HG02981 (cell line): ENCODE results near the gene EPHA10.
"Not testable (repeated sequence)": the region's sequence is repeated elsewhere in the genome, so short reads cannot be mapped to it uniquely, and the experiment has no call there.

Experiments
- ATAC-seq: cut with Tn5 transposase; IDR thresholded peaks from one replicate; pipeline ENCODE4 v1.9.1; 2021; ENCODE audit warnings: mild to moderate bottlenecking, moderate library complexity; ENCODE audit not compliant: unreplicated experiment

EPHA10 gene

GRCh38 chr1:37718901-37719571 lies 45.9 kb downstream of the EPHA10 start:
- no peak for ATAC-seq

GRCh38 chr1:37718181-37718900 lies 46.6 kb downstream of the EPHA10 start:
- no peak for ATAC-seq

- ATAC-seq: no peak
Observed at GRCh38 chr1:37717631-37718030, 47.3 kb downstream of the EPHA10 start.

GRCh38 chr1:37716321-37716720 lies 48.6 kb downstream of the EPHA10 start:
- no peak for ATAC-seq

- no peak for ATAC-seq
Observed at GRCh38 chr1:37714689-37715088, 50.2 kb downstream of the EPHA10 start.

DNA sequence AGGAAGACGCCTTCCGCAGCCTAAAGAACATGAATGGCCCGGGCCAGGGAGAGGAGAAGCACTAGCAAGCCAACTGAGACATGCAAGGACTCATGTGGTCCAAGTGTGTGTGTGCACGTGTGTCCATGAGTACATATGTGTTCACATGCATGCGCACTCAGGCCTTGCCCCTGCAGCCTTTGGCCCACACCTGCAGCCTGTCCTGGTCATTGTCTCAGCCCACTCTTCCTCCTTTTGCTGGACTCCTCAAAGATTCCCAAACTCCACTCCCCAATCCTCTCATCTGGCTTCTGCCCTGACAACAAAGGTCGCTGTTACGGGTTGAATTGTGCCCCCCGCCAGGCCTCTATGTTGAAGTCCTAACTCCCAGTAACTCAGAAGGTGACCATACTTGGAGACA lies 50.7 kb downstream of the EPHA10 start:
- ATAC-seq: no peak

GRCh38 chr1:37708471-37708870 lies 56.4 kb downstream of the EPHA10 start:
- no peak for ATAC-seq

DNA sequence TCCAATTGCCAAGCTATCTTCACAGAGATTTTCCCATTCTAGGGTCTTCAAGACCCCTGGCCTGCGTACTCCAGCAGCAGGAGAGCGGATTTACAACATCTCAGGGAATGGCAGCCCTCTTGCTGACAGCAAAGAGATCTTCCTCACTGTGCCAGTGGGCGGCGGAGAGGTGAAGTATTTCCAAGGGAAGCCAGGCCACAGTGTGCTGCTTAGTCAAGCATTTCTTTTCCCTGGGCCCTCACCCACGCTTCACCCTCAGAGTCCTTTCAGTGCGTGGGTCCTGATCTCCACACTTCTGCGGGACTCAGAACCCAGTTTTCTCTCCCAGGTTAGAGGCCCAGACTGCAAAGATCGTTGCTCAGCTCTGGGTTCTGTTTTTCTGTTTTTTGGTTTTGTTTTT lies 59.5 kb downstream of the EPHA10 start:
- no peak for ATAC-seq

- no peak for ATAC-seq
Observed at GRCh38 chr1:37704966-37705365, 60.0 kb downstream of the EPHA10 start.

DNA sequence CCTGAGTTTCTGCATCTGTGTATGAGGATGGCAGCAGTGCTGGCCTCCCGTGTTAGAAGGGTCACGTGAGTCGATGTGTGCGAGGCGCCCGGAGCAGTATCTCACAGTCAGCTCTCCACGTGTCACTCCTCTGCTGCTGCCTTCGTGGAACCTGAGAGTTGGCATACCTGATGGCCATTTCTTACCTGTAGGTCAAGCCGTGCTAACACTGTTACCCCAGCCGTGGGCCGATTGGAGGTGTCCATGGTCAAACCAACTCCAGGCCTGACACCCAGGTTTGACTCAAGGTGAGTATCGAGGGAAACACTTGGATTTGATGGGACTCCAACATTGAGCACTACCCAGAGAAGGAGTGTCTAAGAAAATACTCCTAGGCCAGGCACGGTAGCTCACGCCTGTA lies 61.9 kb downstream of the EPHA10 start:
- no peak for ATAC-seq

- ATAC-seq: no peak
Observed at GRCh38 chr1:37701051-37701450, 63.9 kb downstream of the EPHA10 start.

DNA sequence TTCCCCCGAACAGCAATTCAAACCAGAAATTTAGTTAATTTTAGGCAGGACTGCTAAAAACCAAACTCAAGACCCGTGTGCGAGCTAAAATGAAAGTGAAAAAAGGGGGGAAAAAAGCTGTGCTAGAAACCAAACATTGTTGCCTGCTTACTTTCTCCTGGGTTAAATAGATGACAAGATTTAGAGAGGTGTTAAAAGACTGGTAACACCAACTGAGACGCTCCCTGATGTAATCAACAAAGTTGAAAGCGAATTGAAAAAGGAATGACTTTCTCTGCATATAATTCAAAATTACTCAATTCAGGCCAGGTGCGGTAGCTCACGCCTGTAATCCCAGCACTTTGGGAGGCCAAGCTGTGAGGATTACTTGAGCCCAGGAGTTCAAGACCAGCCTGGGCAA lies 65.8 kb downstream of the EPHA10 start:
- ATAC-seq: no peak

DNA sequence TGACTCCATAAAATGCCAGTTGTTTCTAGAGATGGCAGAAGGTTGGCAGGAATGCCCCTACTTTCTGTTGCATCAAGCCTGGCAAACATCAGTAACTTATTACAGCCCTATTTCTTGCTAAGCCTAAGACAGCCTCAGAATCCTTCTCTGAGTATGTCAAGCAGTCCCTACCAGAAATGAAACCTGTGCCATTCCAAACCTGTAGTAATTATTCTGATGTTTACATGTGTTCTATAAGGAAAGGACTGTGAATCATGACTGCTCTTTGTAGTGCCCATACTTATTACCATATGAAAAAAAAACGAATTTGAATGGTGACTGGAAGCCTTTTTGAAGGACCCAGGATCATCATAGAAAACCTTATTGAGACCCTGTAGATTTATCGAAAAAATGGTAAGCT lies 67.2 kb downstream of the EPHA10 start:
- ATAC-seq: no peak

GRCh38 chr1:37697090-37697489 lies 67.8 kb downstream of the EPHA10 start:
- ATAC-seq: no peak

GRCh38 chr1:37692834-37693175 lies 72.1 kb downstream of the EPHA10 start:
- no peak for ATAC-seq

DNA sequence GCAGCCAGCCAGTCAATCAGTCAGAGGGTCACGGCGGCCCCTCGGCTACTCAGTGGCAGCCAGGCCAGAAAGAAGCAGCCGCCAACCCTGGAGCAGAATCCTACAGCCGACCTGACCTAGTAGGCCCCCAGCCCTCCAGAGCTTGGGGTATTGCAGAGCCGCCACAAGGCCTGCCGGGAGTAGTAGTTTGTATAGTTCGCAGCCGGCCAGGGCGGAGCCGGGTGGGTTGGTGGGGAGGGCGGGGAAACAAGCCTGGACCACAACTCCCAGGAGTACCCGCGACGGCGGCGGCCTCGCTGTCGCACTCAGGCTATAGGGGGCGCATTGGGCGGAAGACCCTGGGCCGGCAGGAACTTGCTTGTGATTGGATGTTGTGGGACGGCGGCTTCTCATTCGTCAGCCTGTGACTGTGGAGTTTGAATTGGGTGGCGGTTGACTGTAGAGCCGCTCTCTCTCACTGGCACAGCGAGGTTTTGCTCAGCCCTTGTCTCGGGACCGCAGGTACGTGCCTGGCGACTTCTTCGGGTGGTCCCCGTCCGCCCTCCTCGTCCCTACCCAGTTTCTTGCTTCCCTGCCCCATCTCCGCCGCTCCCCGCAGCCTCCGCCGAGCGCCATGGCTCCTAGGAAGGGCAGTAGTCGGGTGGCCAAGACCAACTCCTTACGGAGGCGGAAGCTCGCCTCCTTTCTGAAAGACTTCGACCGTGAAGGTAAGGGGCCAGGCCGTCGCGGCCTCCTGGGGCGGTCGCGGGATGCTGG lies 72.7 kb downstream of the EPHA10 start, which contains the start of gene CDCA8:
Gene CDCA8 (plus strand): TSS at position 439 of the 756 bp plus-strand sequence. CDS start 175 bp downstream, at position 614.
- peak; percentile 78 for ATAC-seq

DNA sequence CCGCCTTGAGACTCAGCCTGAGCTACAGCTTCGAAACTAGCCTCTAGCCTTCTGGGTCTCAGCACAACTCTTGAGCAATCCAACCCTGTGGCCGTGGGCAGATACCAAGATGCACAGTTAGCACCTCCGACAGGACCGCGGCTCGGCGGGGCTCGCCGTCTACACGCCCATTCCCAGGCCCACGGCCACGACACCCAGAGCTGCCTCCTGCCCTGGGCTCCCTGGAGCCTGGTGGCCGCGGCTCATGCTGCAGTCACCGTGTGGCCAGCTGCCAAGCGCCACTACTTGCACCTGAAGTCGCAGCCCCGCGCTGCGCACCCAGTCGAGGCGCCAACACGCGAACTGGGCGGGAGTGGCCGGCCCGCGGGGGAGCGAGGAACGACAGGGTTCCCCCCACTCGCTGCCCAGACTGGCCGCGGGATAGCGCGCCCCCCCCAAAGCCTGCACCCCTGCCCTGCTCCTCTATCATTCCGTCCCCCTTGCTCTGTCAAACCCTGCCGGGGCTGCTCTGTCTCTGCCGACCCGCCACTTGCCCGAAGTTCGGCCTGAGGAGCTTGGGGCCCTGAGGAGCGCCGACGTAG lies 73.3 kb downstream of the EPHA10 start:
- ATAC-seq: no peak

DNA sequence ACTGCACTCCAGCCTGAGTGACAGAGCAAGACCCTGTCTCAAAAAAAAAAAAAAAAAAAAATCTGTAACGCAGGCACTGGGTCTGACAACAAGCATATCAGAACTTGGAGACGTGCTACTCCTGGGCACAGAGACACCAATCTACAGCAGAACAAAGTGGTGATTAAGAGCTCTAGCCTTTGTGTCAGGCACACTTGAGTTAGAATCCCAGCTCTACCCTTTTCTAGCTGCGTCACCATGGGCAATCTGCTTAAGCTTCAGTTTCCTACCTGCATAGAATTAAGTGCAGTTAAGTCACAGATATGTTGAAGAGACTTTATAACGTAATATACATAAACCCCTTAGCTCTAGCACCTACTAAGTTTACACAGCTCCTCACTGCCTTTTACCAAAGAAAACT lies 76.0 kb downstream of the EPHA10 start:
- no peak for ATAC-seq

DNA sequence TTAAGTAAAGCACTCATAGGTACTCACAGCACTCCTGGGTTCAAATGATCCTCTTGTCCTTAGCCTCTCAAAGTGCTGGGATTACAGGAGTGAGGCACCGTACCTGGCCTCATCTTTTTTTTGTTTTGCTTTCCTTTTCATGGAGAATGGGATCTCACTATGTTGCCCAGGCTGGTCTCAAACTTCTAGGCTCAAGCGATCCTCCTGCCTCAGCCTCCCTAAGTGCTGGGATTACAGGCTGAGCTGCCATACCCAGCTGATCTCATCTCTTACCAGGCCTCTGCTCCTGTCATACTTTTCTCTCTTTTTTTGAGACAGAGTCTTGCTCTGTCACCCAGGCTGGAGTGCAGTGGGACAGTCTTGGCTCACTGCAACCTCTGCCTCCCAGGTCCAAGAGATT lies 77.2 kb downstream of the EPHA10 start:
- ATAC-seq: not testable (repeated sequence)

- ATAC-seq: no peak
Observed at GRCh38 chr1:37685722-37686121, 79.2 kb downstream of the EPHA10 start.

- ATAC-seq: not testable (repeated sequence)
Observed at GRCh38 chr1:37684182-37684581, 80.7 kb downstream of the EPHA10 start.
